Panc1 (cell line): Measurements from ENCODE around the gene GTF2I. TPM values are rescaled to one million over a fixed set of nuclear protein-coding genes. Genes with fewer than 3 reads are reported as not detected.
A peak's percentile ranks its signal among the peaks of the same experiment; 100 is the strongest.
"Not testable (repeated sequence)": the region's sequence is repeated elsewhere in the genome, so short reads cannot be mapped to it uniquely, and the experiment has no call there.

Source experiments
- ATAC-seq: fragments of 200-7000 bp; cut with Tn5 transposase; 2 replicates; pipeline ENCODE4 v1.9.1; 2020; ENCODE audit warnings: mild to moderate bottlenecking, moderate library complexity
- BruUV-seq: library from RNA; stranded (reverse); fragments of 400-500 nt; replicated peaks from 2 replicates; lab custom pipeline; 2021; lab: Mats Ljungman, UMichigan
- CTCF ChIA-PET: fragments of 300-600 bp; sonication (Branson Sonifier 250); formaldehyde crosslinking; loops from one replicate; lab custom pipeline; 2022; ENCODE audit warnings: antibody characterized with exemption; lab: Charles Lee
- POLR2A ChIA-PET: fragments of 300-600 bp; sonication (Branson Sonifier 250); formaldehyde crosslinking; loops from one replicate; lab custom pipeline; 2022; ENCODE audit warnings: antibody characterized with exemption; lab: Charles Lee
- DNase-seq: peaks from one replicate; pipeline ENCODE4 v3.0.0-alpha.2; 2010; ENCODE audit warnings: low read depth, low spot score
- H3K27ac ChIP-seq: 2 replicates; pipeline ENCODE4 v1.5.1; 2011; ENCODE audit warnings: mild to moderate bottlenecking, low read length, inconsistent platforms
- H3K27me3 ChIP-seq: fragments of 200-500 bp; sonication (Bioruptor generic); 2 replicates; pipeline ENCODE4 v1.6.0; 2014; ENCODE audit warnings: low read length, inconsistent platforms; ENCODE audit not compliant: control insufficient read depth, insufficient read depth
- H3K36me3 ChIP-seq: fragments of 200-500 bp; sonication (Bioruptor generic); 2 replicates; pipeline ENCODE4 v1.5.1; 2014; ENCODE audit warnings: inconsistent platforms, mild to moderate bottlenecking, low read length, moderate library complexity; ENCODE audit not compliant: control insufficient read depth, insufficient read depth
- H3K4me1 ChIP-seq: 2 replicates; pipeline ENCODE4 v1.5.1; 2011; ENCODE audit warnings: inconsistent platforms, mild to moderate bottlenecking, low read length, moderate library complexity; ENCODE audit not compliant: control insufficient read depth, insufficient read depth
- H3K4me3 ChIP-seq, 2 experiments: 2 replicates each; pipeline ENCODE4 v1.5.1; 2011 to 2012; ENCODE audit warnings: low read depth in 2 of 2, low read length in 2 of 2, mild to moderate bottlenecking in 2 of 2, inconsistent platforms in 1 of 2, moderate library complexity in 1 of 2
- H3K9me3 ChIP-seq: fragments of 200-500 bp; sonication (Bioruptor generic); 2 replicates; pipeline ENCODE4 v1.5.1; 2014; ENCODE audit warnings: low read depth, mild to moderate bottlenecking, inconsistent platforms, low read length, moderate library complexity; ENCODE audit not compliant: control insufficient read depth, insufficient read depth
- CTCF ChIP-seq: fragments of 450-650 bp; IDR thresholded peaks from 2 replicates; pipeline ENCODE4 v1.5.1; 2017; ENCODE audit warnings: mild to moderate bottlenecking
- POLR2AphosphoS5 ChIP-seq: IDR thresholded peaks from 2 replicates; pipeline ENCODE4 v1.6.1; 2012; ENCODE audit warnings: mild to moderate bottlenecking, low read depth, low read length, moderate library complexity
- REST ChIP-seq, 2 experiments: IDR thresholded peaks; 2 replicates each; pipeline ENCODE4 v1.6.1; 2011 to 2012; ENCODE audit warnings: low read depth in 2 of 2, control low read depth in 1 of 2, low read length in 1 of 2, mild to moderate bottlenecking in 1 of 2, moderate library complexity in 1 of 2; ENCODE audit not compliant: insufficient read depth in 1 of 2
- SIN3A ChIP-seq: IDR thresholded peaks from 2 replicates; pipeline ENCODE4 v1.6.1; 2012; ENCODE audit warnings: low read depth, mild to moderate bottlenecking, low read length, moderate library complexity, borderline replicate concordance; ENCODE audit not compliant: insufficient read depth
- TCF7L2 ChIP-seq: IDR thresholded peaks from 2 replicates; pipeline ENCODE4 v1.6.1; 2011; ENCODE audit warnings: mild to moderate bottlenecking, low read depth, low read length, inconsistent platforms
- in situ Hi-C: cut with HindIII; loops from 2 replicates; pipeline ENCODE4 v1.10.0; 2016; ENCODE audit warnings: low sequenced_read_pairs, low pct_unique_long_range_greater_than_20kb
- intact Hi-C: fragments of 100-400 bp; cut with micrococcal nuclease; formaldehyde crosslinking; loops from one replicate; pipeline ENCODE4 v1.10.0; 2022; ENCODE audit not compliant: unreplicated experiment
- total RNA-seq: library from RNA; stranded (reverse); gene quantifications from one replicate; pipeline ENCODE4 v1.2.1, GENCODE V29; 2021; ENCODE audit not compliant: unreplicated experiment

Gene GTF2I
- total RNA-seq, 1 experiment from 2014 or later, result 305 TPM

GRCh38 chr7:74725840-74726239 is 68.3 kb downstream of the GTF2I start:
- Histone ChIP-seq H3K9me3 (no peaks in the 10 kb centered on the region), H3K27ac (peak overlapping the region; percentile 19; the same call in 1 of the 2 replicates), H3K27me3 (no peaks in the 10 kb centered on the region), H3K36me3 (peaks cover 15% of the 10 kb centered on the region), H3K4me3 (no peak overlapping the region), H3K4me1 (no peaks in the 10 kb centered on the region)
- ATAC-seq (no peak), DNase-seq (no peak)
- BruUV-seq, result no TSS peak
- ChIA-PET POLR2A (no interaction called here), CTCF (no interaction called here)
- in situ Hi-C loops (no loop called here), intact Hi-C loops (no loop called here)
- TF ChIP-seq TCF7L2 (no peak), POLR2AphosphoS5 (no peak), REST (IDR thresholded peaks at IDR 0.05; ENCODE audit: insufficient read depth in 1 of 2, low read depth in 2 of 2, low read length in 1 of 2) (no peak), CTCF (no peak), SIN3A (no peak)

GRCh38 chr7:74726309-74727101 is 69.0 kb downstream of the GTF2I start:
- DNase-seq, result no peak
- CTCF ChIA-PET, result no interaction called here
- no peak for ATAC-seq
- POLR2A ChIA-PET, result no interaction called here
- BruUV-seq, result no TSS peak
- in situ Hi-C loops, result no loop called here
- Histone ChIP-seq H3K36me3 (peaks cover 14% of the 10 kb centered on the region), H3K27me3 (no peaks in the 10 kb centered on the region), H3K4me1 (no peaks in the 10 kb centered on the region), H3K9me3 (no peaks in the 10 kb centered on the region), H3K4me3 (no peak overlapping the region), H3K27ac (no peak overlapping the region)
- TF ChIP-seq SIN3A (no peak), TCF7L2 (no peak), POLR2AphosphoS5 (no peak), CTCF (no peak), REST (IDR thresholded peaks at IDR 0.05; ENCODE audit: insufficient read depth in 1 of 2, low read depth in 2 of 2, low read length in 1 of 2) (no peak)
- intact Hi-C loops, result no loop called here

GRCh38 chr7:74728686-74729085 is 71.2 kb downstream of the GTF2I start:
- BruUV-seq, POLR2A ChIA-PET, H3K9me3 ChIP-seq, intact Hi-C loops, CTCF ChIA-PET, H3K4me1 ChIP-seq, ATAC-seq, H3K36me3 ChIP-seq, H3K27me3 ChIP-seq, DNase-seq, in situ Hi-C loops, H3K4me3 ChIP-seq, H3K27ac ChIP-seq: not testable (repeated sequence)
